HG03135 (cell line): ENCODE measurements around the gene FNIP2.
"Not testable (repeated sequence)": the region's sequence is repeated elsewhere in the genome, so short reads cannot be mapped to it uniquely, and the experiment has no call there.

Experiments used
- ATAC-seq: cut with Tn5 transposase; IDR thresholded peaks from one replicate; pipeline ENCODE4 v1.9.1; 2021; ENCODE audit warnings: mild to moderate bottlenecking, moderate library complexity; ENCODE audit not compliant: unreplicated experiment

The FNIP2 gene

GRCh38 chr4:158812543-158812942 is 43.7 kb downstream of the FNIP2 start:
- no peak for ATAC-seq

- ATAC-seq: no peak
These were observed 44.3 kb downstream of the FNIP2 start for GRCh38 chr4:158813113-158813512.

- no peak for ATAC-seq
These were observed 45.4 kb downstream of the FNIP2 start for GRCh38 chr4:158814207-158814606.

GRCh38 chr4:158814636-158815330 is 46.0 kb downstream of the FNIP2 start:
- no peak for ATAC-seq

GRCh38 chr4:158816955-158817354 is 48.1 kb downstream of the FNIP2 start:
- no peak for ATAC-seq

GRCh38 chr4:158817562-158818296 is 48.9 kb downstream of the FNIP2 start:
- ATAC-seq: peak; percentile 65

- no peak for ATAC-seq
These were observed 49.8 kb downstream of the FNIP2 start for GRCh38 chr4:158818560-158819140.

GRCh38 chr4:158819942-158820786 is 51.3 kb downstream of the FNIP2 start:
- ATAC-seq: no peak

GRCh38 chr4:158821228-158821971 is 52.6 kb downstream of the FNIP2 start:
- no peak for ATAC-seq

- no peak for ATAC-seq
These were observed 53.5 kb downstream of the FNIP2 start for GRCh38 chr4:158822348-158822747.

- ATAC-seq: no peak
These were observed 54.6 kb downstream of the FNIP2 start for GRCh38 chr4:158823461-158823873.

GRCh38 chr4:158824425-158825274 is 55.8 kb downstream of the FNIP2 start:
- peak; percentile 20 for ATAC-seq

GRCh38 chr4:158825433-158826036 is 56.7 kb downstream of the FNIP2 start:
- ATAC-seq: no peak

GRCh38 chr4:158826057-158826456 is 57.2 kb downstream of the FNIP2 start:
- peak; percentile 79 for ATAC-seq

- no peak for ATAC-seq
These were observed 58.1 kb downstream of the FNIP2 start for GRCh38 chr4:158826882-158827281.

- ATAC-seq: no peak
These were observed 58.7 kb downstream of the FNIP2 start for GRCh38 chr4:158827543-158827981.

- ATAC-seq: not testable (repeated sequence)
These were observed 59.3 kb downstream of the FNIP2 start for GRCh38 chr4:158828151-158828550.

- no peak for ATAC-seq
These were observed 60.4 kb downstream of the FNIP2 start for GRCh38 chr4:158829254-158829653.

GRCh38 chr4:158833602-158834001 is 64.8 kb downstream of the FNIP2 start:
- ATAC-seq: no peak
